Activated CD8-positive, alpha-beta memory T cell treated with anti-CD3 and anti-CD28 coated beads for 1 hour (primary cell): ENCODE data around the gene PPARD.

Experiments
- DNase-seq, 2 donors: peaks; one replicate each; pipeline ENCODE4 v3.0.0-alpha.2; 2020; ENCODE audit warnings: low read depth in 1 of 2; ENCODE audit errors: extremely low read depth in 1 of 2

PPARD gene

GRCh38 chr6:35354361-35355135 is 12.2 kb downstream of the PPARD start:
- DNase-seq: no peak

- DNase-seq: no peak
Observed at GRCh38 chr6:35356391-35356790, 14.0 kb downstream of the PPARD start.

- DNase-seq: no peak
Observed at GRCh38 chr6:35357677-35358076, 15.3 kb downstream of the PPARD start.

GRCh38 chr6:35358086-35358485 is 15.7 kb downstream of the PPARD start:
- DNase-seq: no peak

GRCh38 chr6:35359346-35359743 is 17.0 kb downstream of the PPARD start:
- no peak for DNase-seq

GRCh38 chr6:35359744-35360348 is 17.5 kb downstream of the PPARD start:
- DNase-seq: no peak

GRCh38 chr6:35360349-35361138 is 18.2 kb downstream of the PPARD start:
- no peak for DNase-seq

- DNase-seq: no peak
Observed at GRCh38 chr6:35362200-35362599, 19.8 kb downstream of the PPARD start.

- DNase-seq: no peak
Observed at GRCh38 chr6:35363293-35363750, 21.0 kb downstream of the PPARD start.

GRCh38 chr6:35365594-35366203 is 23.3 kb downstream of the PPARD start:
- no peak for DNase-seq

- no peak for DNase-seq
Observed at GRCh38 chr6:35366204-35366596, 23.8 kb downstream of the PPARD start.

GRCh38 chr6:35367646-35368037 is 25.3 kb downstream of the PPARD start:
- DNase-seq: no peak

GRCh38 chr6:35368038-35368887 is 25.9 kb downstream of the PPARD start:
- no peak for DNase-seq

GRCh38 chr6:35370124-35370741 is 27.9 kb downstream of the PPARD start:
- DNase-seq: no peak

- DNase-seq: no peak
Observed at GRCh38 chr6:35370785-35371493, 28.6 kb downstream of the PPARD start.

GRCh38 chr6:35371494-35372262 is 29.3 kb downstream of the PPARD start:
- no peak for DNase-seq

- no peak for DNase-seq
Observed at GRCh38 chr6:35372633-35373032, 30.3 kb downstream of the PPARD start.

GRCh38 chr6:35376281-35376680 is 33.9 kb downstream of the PPARD start:
- DNase-seq: no peak

- DNase-seq: no peak
Observed at GRCh38 chr6:35377002-35377401, 34.6 kb downstream of the PPARD start.
